ENCODE measurements around the gene KRTAP19-2. TPM values are rescaled to one million over a fixed set of nuclear protein-coding genes. Genes with fewer than 3 reads are reported as not detected.
A peak's percentile ranks its signal among the peaks of the same experiment; 100 is the strongest.

KRTAP19-2 gene
- polyA plus RNA-seq, 4 donors, result not detected

GRCh38 chr21:30444204-30444603, 43.0 kb downstream of the KRTAP19-2 start:
- no peak for DNase-seq
- H3K9me3 ChIP-seq (ENCODE audit: control insufficient read depth in 2 of 2, insufficient read depth in 1 of 2, low read depth in 1 of 2, low read length in 1 of 2), result no peaks in the 10 kb centered on the region
- FAIRE-seq, result no peak
- no peak overlapping the region for H3K27ac ChIP-seq (ENCODE audit: low read depth in 1 of 3, low read length in 2 of 3)
- H3K4me1 ChIP-seq (ENCODE audit: control insufficient read depth in 3 of 3, insufficient read depth in 2 of 3, low read depth in 1 of 3, low read length in 2 of 3), result no peaks in the 10 kb centered on the region
- 33 to 60% (median 36%) methylated on average over 1 of the region's 1 CpG for WGBS, 3 donors
- no peak overlapping the region for H3K4me3 ChIP-seq (ENCODE audit: low read depth in 1 of 3, low read length in 3 of 3)
- H3K27me3 ChIP-seq (ENCODE audit: control insufficient read depth in 3 of 3, insufficient read depth in 3 of 3, low read length in 3 of 3), result no peaks in the 10 kb centered on the region
- H3K36me3 ChIP-seq (ENCODE audit: control insufficient read depth in 3 of 3, insufficient read depth in 2 of 3, low read depth in 1 of 3, low read length in 3 of 3), result no peaks in the 10 kb centered on the region

- Histone ChIP-seq H3K4me1 (ENCODE audit: control insufficient read depth in 3 of 3, insufficient read depth in 2 of 3, low read depth in 1 of 3, low read length in 2 of 3) (no peaks in the 10 kb centered on the region), H3K4me3 (ENCODE audit: low read depth in 1 of 3, low read length in 3 of 3) (no peak overlapping the region), H3K9me3 (ENCODE audit: control insufficient read depth in 2 of 2, insufficient read depth in 1 of 2, low read depth in 1 of 2, low read length in 1 of 2) (no peaks in the 10 kb centered on the region), H3K36me3 (ENCODE audit: control insufficient read depth in 3 of 3, insufficient read depth in 2 of 3, low read depth in 1 of 3, low read length in 3 of 3) (no peaks in the 10 kb centered on the region), H3K27ac (ENCODE audit: low read depth in 1 of 3, low read length in 2 of 3) (no peak overlapping the region), H3K27me3 (ENCODE audit: control insufficient read depth in 3 of 3, insufficient read depth in 3 of 3, low read length in 3 of 3) (no peaks in the 10 kb centered on the region)
- DNase-seq, result peak in 1 of 2 donors; percentile 10
- no peak for FAIRE-seq
Measured at GRCh38 chr21:30443226-30443625, 44.0 kb downstream of the KRTAP19-2 start.

- DNase-seq (no peak), FAIRE-seq (no peak)
- Histone ChIP-seq H3K27me3 (ENCODE audit: control insufficient read depth in 3 of 3, insufficient read depth in 3 of 3, low read length in 3 of 3) (no peaks in the 10 kb centered on the region), H3K36me3 (ENCODE audit: control insufficient read depth in 3 of 3, insufficient read depth in 2 of 3, low read depth in 1 of 3, low read length in 3 of 3) (no peaks in the 10 kb centered on the region), H3K9me3 (ENCODE audit: control insufficient read depth in 2 of 2, insufficient read depth in 1 of 2, low read depth in 1 of 2, low read length in 1 of 2) (no peaks in the 10 kb centered on the region), H3K4me3 (ENCODE audit: low read depth in 1 of 3, low read length in 3 of 3) (no peak within 1 kb of the TSS), H3K27ac (ENCODE audit: low read depth in 1 of 3, low read length in 2 of 3) (no peak within 1 kb of the TSS), H3K4me1 (ENCODE audit: control insufficient read depth in 3 of 3, insufficient read depth in 2 of 3, low read depth in 1 of 3, low read length in 2 of 3) (no peaks in the 10 kb centered on the region)
- 90 to 93% (median 91%) methylated on average over 5 of the region's 5 CpGs for WGBS, 3 donors
Measured at GRCh38 chr21:30439975-30440374, 47.3 kb downstream of the KRTAP19-2 start, which contains the start of gene KRTAP15-1. KRTAP15-1 (plus strand) TSS chr21:30440275; CDS start chr21:30440328, 53 bp downstream.

Other genes with a start within 250 kb of the KRTAP19-2 start
- not detected for gene KRTAP24-1, start 204.5 kb downstream of the KRTAP19-2 start, polyA plus RNA-seq
- gene KRTAP25-1, start 197.9 kb downstream of the KRTAP19-2 start, polyA plus RNA-seq, result not detected
- gene KRTAP26-1, start 167.1 kb downstream of the KRTAP19-2 start, polyA plus RNA-seq, result not detected
- gene KRTAP27-1, start 149.7 kb downstream of the KRTAP19-2 start, polyA plus RNA-seq, result not detected
- gene KRTAP23-1, start 138.8 kb downstream of the KRTAP19-2 start, polyA plus RNA-seq, result not detected
- 1 to 10 TPM in 1 of 4 donors, not detected in 3; 2.0 TPM for gene KRTAP13-2, start 115.2 kb downstream of the KRTAP19-2 start, polyA plus RNA-seq
- not detected for gene KRTAP13-1, start 91.4 kb downstream of the KRTAP19-2 start, polyA plus RNA-seq
- not detected for gene KRTAP13-3, start 61.5 kb downstream of the KRTAP19-2 start, polyA plus RNA-seq
- gene KRTAP13-4, start 57.2 kb downstream of the KRTAP19-2 start, polyA plus RNA-seq, result not detected
- gene KRTAP15-1, start 47.2 kb downstream of the KRTAP19-2 start, polyA plus RNA-seq, result not detected
- not detected for gene KRTAP19-1, start 7.1 kb downstream of the KRTAP19-2 start, polyA plus RNA-seq
- not detected for gene KRTAP19-3, start 4.6 kb upstream of the KRTAP19-2 start, polyA plus RNA-seq
- gene KRTAP19-4, start 9.7 kb upstream of the KRTAP19-2 start, polyA plus RNA-seq, result not detected
- gene KRTAP19-5, start 14.7 kb upstream of the KRTAP19-2 start, polyA plus RNA-seq, result not detected
- gene KRTAP19-6, start 54.4 kb upstream of the KRTAP19-2 start, polyA plus RNA-seq, result not detected
- not detected for gene KRTAP19-7, start 73.9 kb upstream of the KRTAP19-2 start, polyA plus RNA-seq
- not detected for gene KRTAP22-2, start 103.0 kb upstream of the KRTAP19-2 start, polyA plus RNA-seq
- gene KRTAP6-3, start 105.0 kb upstream of the KRTAP19-2 start, polyA plus RNA-seq, result not detected
- not detected for gene KRTAP6-2, start 111.5 kb upstream of the KRTAP19-2 start, polyA plus RNA-seq
- not detected for gene KRTAP22-1, start 113.7 kb upstream of the KRTAP19-2 start, polyA plus RNA-seq
- gene KRTAP6-1, start 126.5 kb upstream of the KRTAP19-2 start, polyA plus RNA-seq, result not detected
- gene KRTAP20-1, start 129.0 kb upstream of the KRTAP19-2 start, polyA plus RNA-seq, result not detected
- gene KRTAP20-4, start 133.2 kb upstream of the KRTAP19-2 start, polyA plus RNA-seq, result not detected
- gene KRTAP20-2, start 147.8 kb upstream of the KRTAP19-2 start, polyA plus RNA-seq, result not detected
- gene KRTAP20-3, start 155.4 kb upstream of the KRTAP19-2 start, polyA plus RNA-seq, result not detected
- not detected for gene KRTAP21-3, start 231.3 kb upstream of the KRTAP19-2 start, polyA plus RNA-seq